GM21515 (cell line): ENCODE results near the gene NFE2L3.
A peak's percentile ranks its signal among the peaks of the same experiment; 100 is the strongest.
"Not testable (repeated sequence)": the region's sequence is repeated elsewhere in the genome, so short reads cannot be mapped to it uniquely, and the experiment has no call there.

Source experiments
- ATAC-seq: cut with Tn5 transposase; IDR thresholded peaks from one replicate; pipeline ENCODE4 v1.9.1; 2021; ENCODE audit not compliant: unreplicated experiment

The NFE2L3 gene

GRCh38 chr7:26151953-26152781 lies at the start of gene NFE2L3:
Gene NFE2L3, plus strand, starts transcription at chr7:26152198. Its CDS starts 301 bp downstream, at chr7:26152499.
- ATAC-seq = peak; percentile 62

- no peak for ATAC-seq
Measured at GRCh38 chr7:26103596-26103995, 48.4 kb upstream of the NFE2L3 start.

- ATAC-seq = no peak
Measured at GRCh38 chr7:26105236-26105635, 46.8 kb upstream of the NFE2L3 start.

GRCh38 chr7:26105931-26106330 lies 46.1 kb upstream of the NFE2L3 start:
- ATAC-seq = no peak

GRCh38 chr7:26112203-26112740 lies 39.7 kb upstream of the NFE2L3 start:
- no peak for ATAC-seq

GRCh38 chr7:26115650-26116049 lies 36.3 kb upstream of the NFE2L3 start:
- ATAC-seq = no peak

- ATAC-seq = no peak
Measured at GRCh38 chr7:26117142-26117807, 34.7 kb upstream of the NFE2L3 start.

- ATAC-seq = no peak
Measured at GRCh38 chr7:26117970-26118369, 34.0 kb upstream of the NFE2L3 start.

GRCh38 chr7:26122745-26123144 lies 29.3 kb upstream of the NFE2L3 start:
- no peak for ATAC-seq

- ATAC-seq = not testable (repeated sequence)
Measured at GRCh38 chr7:26124775-26125174, 27.2 kb upstream of the NFE2L3 start.

GRCh38 chr7:26127411-26127810 lies 24.6 kb upstream of the NFE2L3 start:
- no peak for ATAC-seq

- no peak for ATAC-seq
Measured at GRCh38 chr7:26131056-26131589, 20.9 kb upstream of the NFE2L3 start.

GRCh38 chr7:26135076-26135475 lies 16.9 kb upstream of the NFE2L3 start:
- ATAC-seq = no peak

- no peak for ATAC-seq
Measured at GRCh38 chr7:26135551-26135950, 16.4 kb upstream of the NFE2L3 start.

GRCh38 chr7:26136831-26137230 lies 15.2 kb upstream of the NFE2L3 start:
- ATAC-seq = no peak

- ATAC-seq = no peak
Measured at GRCh38 chr7:26140380-26140779, 11.6 kb upstream of the NFE2L3 start.

GRCh38 chr7:26141077-26141476 lies 10.9 kb upstream of the NFE2L3 start:
- no peak for ATAC-seq

- no peak for ATAC-seq
Measured at GRCh38 chr7:26143298-26144048, 8.5 kb upstream of the NFE2L3 start.

GRCh38 chr7:26144184-26145080 lies 7.6 kb upstream of the NFE2L3 start:
- no peak for ATAC-seq

- ATAC-seq = no peak
Measured at GRCh38 chr7:26145238-26145637, 6.8 kb upstream of the NFE2L3 start.
